ENCODE results near the gene MKLN1.

- TF ChIP-seq EZH2 (IDR thresholded peaks at IDR 0.05; ENCODE audit: borderline replicate concordance, low read depth, low read length, poor library complexity, severe bottlenecking) (no peak), CTCF (conservative IDR thresholded peaks at IDR 0.05; ENCODE audit: low read depth, low read length) (no peak)
Observed at GRCh38 chr7:131312838-131313237, 14.8 kb upstream of the MKLN1 start.
